H1 (cell line): ENCODE results near the gene ATP13A2. TPM values are rescaled to one million over a fixed set of nuclear protein-coding genes. Genes with fewer than 3 reads are reported as not detected.

Experiments
- HDAC2 ChIP-seq, 2 experiments: fragments of 300-600 bp in 1 of 2; sonication (generic) in 1 of 2; IDR thresholded peaks; 2 replicates each; pipeline ENCODE4 v1.6.1; 2011 to 2012; ENCODE audit warnings: low read depth in 2 of 2, low read length in 2 of 2, mild to moderate bottlenecking in 2 of 2, moderate library complexity in 2 of 2, borderline replicate concordance in 1 of 2, inconsistent platforms in 1 of 2
- NRF1 ChIP-seq: IDR thresholded peaks from 2 replicates; pipeline ENCODE4 v1.6.1; 2011; ENCODE audit warnings: mild to moderate bottlenecking, low read depth, low read length, improper control_type of control experiment
- polyA plus RNA-seq, 7 experiments: library from polyadenylated mRNA; depleted of rRNA in 3 of 7; stranded (reverse) in 5 of 7; unstranded in 2 of 7; fragments of >200 nt in 5 of 7; fragments of 200-250 nt in 2 of 7; gene quantifications; 1 replicate in 5 of 7; 2 replicates in 1 of 7; 4 replicates in 1 of 7; pipeline versions ENCODE4 v1.2.1 to v1.2.3, GENCODE V29; 2011 to 2013; ENCODE audit warnings: missing spikeins in 2 of 7, mixed read lengths in 2 of 7
- total RNA-seq: library from RNA; stranded (reverse); fragmentation: NEBNext Ultra II Directional; extraction: Animal tissue kit (Norgen Biotek cat#: 25700); gene quantifications from 2 replicates; pipeline ENCODE4 v1.2.1, GENCODE V29; 2021

ATP13A2 gene
- total and polyA plus RNA-seq, 2 of the 8 experiments (the other 6 are each of a cell fraction or from before 2014, with no cell fraction given): 82.1 to 83.6 TPM

DNA sequence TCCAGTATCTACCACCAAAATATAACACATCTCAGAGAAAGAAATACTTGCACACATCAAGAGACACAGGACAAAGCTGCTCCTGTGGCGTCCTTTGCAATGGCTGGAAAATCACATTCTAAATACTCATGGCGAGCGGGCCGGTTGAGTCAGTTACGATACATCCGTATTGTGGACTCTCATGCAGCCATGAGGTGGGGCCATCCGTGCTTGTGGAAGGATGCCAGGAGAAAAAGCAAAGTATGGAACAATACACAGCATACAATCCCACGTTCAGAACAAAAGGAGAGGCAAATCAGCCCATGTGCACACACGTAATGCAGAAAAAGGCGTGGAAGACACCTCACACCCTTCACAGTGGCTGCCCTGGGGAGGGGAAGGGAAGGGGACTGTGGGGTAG is 13.1 kb downstream of the ATP13A2 start (continued):
- no peak for TF ChIP-seq NRF1
- TF ChIP-seq HDAC2 (IDR thresholded peaks at IDR 0.05; ENCODE audit: borderline replicate concordance in 1 of 2, low read depth in 2 of 2, low read length in 2 of 2): no peak
